Measurements from ENCODE around the gene CAPN2.

Gene CAPN2

GRCh38 chr1:223704921-223705878 is 7.1 kb upstream of the CAPN2 start:
- no peak overlapping the region for H3K27ac ChIP-seq (replicated peaks)
- DNase-seq (ENCODE audit: low read depth in 1 of 2, low spot score in 1 of 2), result no peak
- H3K4me3 ChIP-seq (replicated peaks; ENCODE audit: insufficient read depth, low read length), result no peak overlapping the region
- TF ChIP-seq GABPA (IDR thresholded peaks at IDR 0.05; ENCODE audit: low read depth) (no peak), CTCF (IDR thresholded peaks at IDR 0.05; ENCODE audit: insufficient read depth, low read length) (no peak), REST (IDR thresholded peaks at IDR 0.05; ENCODE audit: insufficient replicate concordance, low read depth) (no peak), POLR2AphosphoS5 (IDR thresholded peaks at IDR 0.05; ENCODE audit: low read depth) (no peak), SPI1 (IDR thresholded peaks at IDR 0.05; ENCODE audit: borderline replicate concordance, low read depth) (no peak)
- peaks cover 2% of the 10 kb centered on the region for H3K27me3 ChIP-seq (ENCODE audit: insufficient read depth, poor library complexity, severe bottlenecking)

DNA sequence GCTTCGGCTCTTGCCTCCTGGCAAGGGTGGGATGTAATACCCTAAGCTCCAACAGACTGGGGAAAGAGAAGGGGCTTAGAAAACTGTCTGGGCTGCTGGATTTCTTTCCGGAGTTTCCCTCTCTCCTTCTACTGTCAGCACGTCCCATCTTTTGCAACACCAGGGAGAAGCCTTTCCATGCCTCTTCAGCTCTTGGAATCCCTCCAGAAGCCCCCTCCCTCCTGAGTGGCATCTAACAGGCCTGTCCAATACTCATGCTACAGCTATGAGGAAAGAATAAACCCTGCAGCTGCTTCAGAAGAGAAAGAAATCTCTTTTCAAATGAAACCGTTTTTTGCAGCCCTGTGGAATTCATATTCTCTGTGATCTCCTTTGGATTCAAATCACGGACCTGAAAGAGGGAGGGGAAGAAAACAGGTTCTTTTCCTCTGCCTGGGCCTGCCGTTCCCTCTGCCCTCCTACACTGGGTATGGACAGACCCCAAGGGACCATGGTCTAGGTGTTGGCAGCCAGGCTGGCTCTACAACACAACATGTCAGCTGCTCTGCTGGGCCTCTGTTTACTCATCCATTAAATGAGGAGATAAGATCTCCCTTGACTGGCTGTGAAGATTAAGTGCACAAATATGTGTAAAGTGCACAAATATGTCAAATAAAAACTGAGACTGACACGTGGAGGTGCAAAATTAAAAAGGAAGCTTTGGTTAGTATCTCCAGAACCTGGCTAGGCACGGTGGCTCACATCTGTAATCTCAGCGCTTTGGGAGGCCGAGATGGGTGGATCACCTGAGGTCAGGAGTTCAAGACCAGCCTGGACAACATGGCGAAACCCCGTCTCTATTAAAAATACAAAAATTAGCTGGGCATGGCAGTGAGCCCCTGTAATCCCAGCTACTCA is 6.0 kb upstream of the CAPN2 start:
- Histone ChIP-seq H3K27me3 (ENCODE audit: insufficient read depth, poor library complexity, severe bottlenecking) (peaks cover 2% of the 10 kb centered on the region), H3K27ac (replicated peaks) (no peak overlapping the region), H3K4me3 (replicated peaks; ENCODE audit: insufficient read depth, low read length) (no peak overlapping the region)
- DNase-seq (ENCODE audit: low read depth in 1 of 2, low spot score in 1 of 2), result no peak
- TF ChIP-seq GABPA (IDR thresholded peaks at IDR 0.05; ENCODE audit: low read depth) (no peak), CTCF (IDR thresholded peaks at IDR 0.05; ENCODE audit: insufficient read depth, low read length) (no peak), SPI1 (IDR thresholded peaks at IDR 0.05; ENCODE audit: borderline replicate concordance, low read depth) (no peak), POLR2AphosphoS5 (IDR thresholded peaks at IDR 0.05; ENCODE audit: low read depth) (no peak), REST (IDR thresholded peaks at IDR 0.05; ENCODE audit: insufficient replicate concordance, low read depth) (no peak)

DNA sequence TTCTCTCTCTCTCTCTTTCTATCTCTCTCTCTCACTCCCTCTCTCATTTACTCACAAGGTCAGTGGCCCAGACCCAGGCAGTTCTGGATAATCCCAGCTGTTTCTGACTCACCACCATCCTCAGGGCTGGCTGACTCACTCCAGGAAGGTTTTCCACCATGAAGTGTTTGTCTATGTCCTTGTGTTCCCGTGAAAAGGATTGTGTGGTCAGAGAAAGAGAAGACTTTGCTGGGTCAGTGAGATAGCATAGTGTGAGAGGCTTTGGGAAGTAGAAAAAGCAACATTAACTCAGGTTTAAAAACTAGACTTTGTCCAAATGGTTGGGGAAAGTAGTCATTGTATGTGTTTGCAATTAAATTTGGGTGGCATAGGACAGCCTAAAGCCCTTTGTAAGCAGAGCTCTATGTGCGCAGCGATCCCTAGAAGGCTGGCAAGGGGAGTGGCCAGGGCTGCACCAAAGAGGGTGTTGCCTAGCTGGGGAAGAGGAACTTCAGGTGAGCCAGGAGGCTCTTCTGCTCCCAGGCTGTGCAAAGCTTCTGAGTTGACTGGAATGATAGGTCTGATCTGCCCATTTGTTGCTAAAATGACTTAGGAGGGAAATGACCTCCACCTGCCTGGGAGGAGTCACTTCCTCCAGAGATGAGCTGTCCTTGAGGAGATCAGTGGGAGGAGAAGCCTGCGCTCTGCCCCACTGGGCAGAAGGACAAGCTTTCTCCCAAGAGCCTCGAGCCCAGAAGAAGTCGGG is 4.9 kb upstream of the CAPN2 start:
- no peak for DNase-seq (ENCODE audit: low read depth in 1 of 2, low spot score in 1 of 2)
- no peak for TF ChIP-seq POLR2AphosphoS5 (IDR thresholded peaks at IDR 0.05; ENCODE audit: low read depth)
- TF ChIP-seq CTCF (IDR thresholded peaks at IDR 0.05; ENCODE audit: insufficient read depth, low read length), result no peak
- TF ChIP-seq REST (IDR thresholded peaks at IDR 0.05; ENCODE audit: insufficient replicate concordance, low read depth), result no peak
- no peak for TF ChIP-seq GABPA (IDR thresholded peaks at IDR 0.05; ENCODE audit: low read depth)
- TF ChIP-seq SPI1 (IDR thresholded peaks at IDR 0.05; ENCODE audit: borderline replicate concordance, low read depth), result no peak
- no peak overlapping the region for H3K4me3 ChIP-seq (replicated peaks; ENCODE audit: insufficient read depth, low read length)
- no peak overlapping the region for H3K27ac ChIP-seq (replicated peaks)
- H3K27me3 ChIP-seq (ENCODE audit: insufficient read depth, poor library complexity, severe bottlenecking), result peaks cover 2% of the 10 kb centered on the region
